ENCODE data around the gene FAM163B. TPM values are rescaled to one million over a fixed set of nuclear protein-coding genes. Genes with fewer than 3 reads are reported as not detected.

FAM163B gene
- total and polyA plus RNA-seq, 2 experiments from 2014 or later = 0.35 to 1.0 TPM

- Histone ChIP-seq H3K9me2 (replicated peaks; ENCODE audit: insufficient read depth) (no peaks in the 10 kb centered on the region), H3K9me3 (ENCODE audit: low read depth) (no peaks in the 10 kb centered on the region), H3K4me2 (no peak overlapping the region), H4K20me1 (ENCODE audit: insufficient read depth, poor library complexity, severe bottlenecking) (no peaks in the 10 kb centered on the region), H3K36me3 (replicated peaks; ENCODE audit: insufficient read depth, low read depth) (no peaks in the 10 kb centered on the region), H3K79me2 (no peaks in the 10 kb centered on the region), H3K27me3 (no peaks in the 10 kb centered on the region), H3K4me3 (no peak overlapping the region), H3K27ac (no peak overlapping the region), H3K4me1 (ENCODE audit: insufficient read depth) (peaks cover 27% of the 10 kb centered on the region), H2AFZ (no peak overlapping the region)
- WGBS (ENCODE audit: low lambda C conversion rate, missing lambda C conversion rate) = 90% methylated on average over 15 of the region's 15 CpGs
- DNase-seq (ENCODE audit: low spot score) = no peak
- TF ChIP-seq EZH2 (IDR thresholded peaks at IDR 0.05; ENCODE audit: borderline replicate concordance) (no peak), EZH2phosphoT487 (IDR thresholded peaks at IDR 0.05; ENCODE audit: low read depth, severe bottlenecking, unreplicated experiment) (no peak), CTCF (IDR thresholded peaks at IDR 0.05; ENCODE audit: poor library complexity) (no peak)
Measured at GRCh38 chr9:133560311-133560710, 48.9 kb downstream of the FAM163B start.

- TF ChIP-seq CTCF (IDR thresholded peaks at IDR 0.05; ENCODE audit: poor library complexity) = no peak
- no peak for TF ChIP-seq EZH2phosphoT487 (IDR thresholded peaks at IDR 0.05; ENCODE audit: low read depth, severe bottlenecking, unreplicated experiment)
- TF ChIP-seq EZH2 (IDR thresholded peaks at IDR 0.05; ENCODE audit: borderline replicate concordance) = no peak
- 21% methylated on average over 31 of the region's 31 CpGs for WGBS (ENCODE audit: low lambda C conversion rate, missing lambda C conversion rate)
Measured at GRCh38 chr9:133558191-133559126, 50.7 kb downstream of the FAM163B start.

GRCh38 chr9:133557581-133557980 lies 51.6 kb downstream of the FAM163B start:
- Histone ChIP-seq H3K4me3 (no peak overlapping the region), H3K27me3 (no peaks in the 10 kb centered on the region), H4K20me1 (ENCODE audit: insufficient read depth, poor library complexity, severe bottlenecking) (no peaks in the 10 kb centered on the region), H3K9me3 (ENCODE audit: low read depth) (no peaks in the 10 kb centered on the region), H3K4me1 (ENCODE audit: insufficient read depth) (peaks cover 19% of the 10 kb centered on the region), H3K9me2 (replicated peaks; ENCODE audit: insufficient read depth) (no peaks in the 10 kb centered on the region), H3K27ac (peak overlapping the region; percentile 47), H3K79me2 (no peaks in the 10 kb centered on the region), H3K4me2 (no peak overlapping the region), H3K36me3 (replicated peaks; ENCODE audit: insufficient read depth, low read depth) (no peaks in the 10 kb centered on the region), H2AFZ (no peak overlapping the region)
- 83% methylated on average over 9 of the region's 9 CpGs for WGBS (ENCODE audit: low lambda C conversion rate, missing lambda C conversion rate)
- DNase-seq (ENCODE audit: low spot score) = no peak
- TF ChIP-seq EZH2 (IDR thresholded peaks at IDR 0.05; ENCODE audit: borderline replicate concordance) (no peak), CTCF (IDR thresholded peaks at IDR 0.05; ENCODE audit: poor library complexity) (no peak), EZH2phosphoT487 (IDR thresholded peaks at IDR 0.05; ENCODE audit: low read depth, severe bottlenecking, unreplicated experiment) (no peak)

More at GRCh38 chr9:133558191-133559126, 50.7 kb downstream of the FAM163B start:
- Histone ChIP-seq H3K27me3 (no peaks in the 10 kb centered on the region), H3K9me2 (replicated peaks; ENCODE audit: insufficient read depth) (no peaks in the 10 kb centered on the region), H3K9me3 (ENCODE audit: low read depth) (no peaks in the 10 kb centered on the region), H3K4me1 (ENCODE audit: insufficient read depth) (peaks cover 19% of the 10 kb centered on the region), H3K79me2 (no peaks in the 10 kb centered on the region), H3K4me3 (no peak overlapping the region), H3K27ac (peak overlapping the region; percentile 49), H3K36me3 (replicated peaks; ENCODE audit: insufficient read depth, low read depth) (no peaks in the 10 kb centered on the region), H3K4me2 (peak overlapping the region; percentile 21), H2AFZ (no peak overlapping the region), H4K20me1 (ENCODE audit: insufficient read depth, poor library complexity, severe bottlenecking) (no peaks in the 10 kb centered on the region)
- peak; percentile 67 for DNase-seq (ENCODE audit: low spot score)

All from hepatocyte (in vitro differentiated cells).